ENCODE measurements around the gene GARNL3. TPM values are rescaled to one million over a fixed set of nuclear protein-coding genes. Genes with fewer than 3 reads are reported as not detected.

GARNL3 gene, protein sequence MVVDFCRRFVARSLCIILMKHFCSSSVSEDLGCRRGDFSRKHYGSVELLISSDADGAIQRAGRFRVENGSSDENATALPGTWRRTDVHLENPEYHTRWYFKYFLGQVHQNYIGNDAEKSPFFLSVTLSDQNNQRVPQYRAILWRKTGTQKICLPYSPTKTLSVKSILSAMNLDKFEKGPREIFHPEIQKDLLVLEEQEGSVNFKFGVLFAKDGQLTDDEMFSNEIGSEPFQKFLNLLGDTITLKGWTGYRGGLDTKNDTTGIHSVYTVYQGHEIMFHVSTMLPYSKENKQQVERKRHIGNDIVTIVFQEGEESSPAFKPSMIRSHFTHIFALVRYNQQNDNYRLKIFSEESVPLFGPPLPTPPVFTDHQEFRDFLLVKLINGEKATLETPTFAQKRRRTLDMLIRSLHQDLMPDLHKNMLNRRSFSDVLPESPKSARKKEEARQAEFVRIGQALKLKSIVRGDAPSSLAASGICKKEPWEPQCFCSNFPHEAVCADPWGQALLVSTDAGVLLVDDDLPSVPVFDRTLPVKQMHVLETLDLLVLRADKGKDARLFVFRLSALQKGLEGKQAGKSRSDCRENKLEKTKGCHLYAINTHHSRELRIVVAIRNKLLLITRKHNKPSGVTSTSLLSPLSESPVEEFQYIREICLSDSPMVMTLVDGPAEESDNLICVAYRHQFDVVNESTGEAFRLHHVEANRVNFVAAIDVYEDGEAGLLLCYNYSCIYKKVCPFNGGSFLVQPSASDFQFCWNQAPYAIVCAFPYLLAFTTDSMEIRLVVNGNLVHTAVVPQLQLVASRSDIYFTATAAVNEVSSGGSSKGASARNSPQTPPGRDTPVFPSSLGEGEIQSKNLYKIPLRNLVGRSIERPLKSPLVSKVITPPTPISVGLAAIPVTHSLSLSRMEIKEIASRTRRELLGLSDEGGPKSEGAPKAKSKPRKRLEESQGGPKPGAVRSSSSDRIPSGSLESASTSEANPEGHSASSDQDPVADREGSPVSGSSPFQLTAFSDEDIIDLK
- 6.2 and 18.5 TPM in 2 replicates for total RNA-seq

GRCh38 chr9:127264462-127265219 lies at the start of gene GARNL3:
GARNL3 (plus strand) TSS chr9:127264774; CDS start chr9:127264878, 104 bp downstream.

DNA sequence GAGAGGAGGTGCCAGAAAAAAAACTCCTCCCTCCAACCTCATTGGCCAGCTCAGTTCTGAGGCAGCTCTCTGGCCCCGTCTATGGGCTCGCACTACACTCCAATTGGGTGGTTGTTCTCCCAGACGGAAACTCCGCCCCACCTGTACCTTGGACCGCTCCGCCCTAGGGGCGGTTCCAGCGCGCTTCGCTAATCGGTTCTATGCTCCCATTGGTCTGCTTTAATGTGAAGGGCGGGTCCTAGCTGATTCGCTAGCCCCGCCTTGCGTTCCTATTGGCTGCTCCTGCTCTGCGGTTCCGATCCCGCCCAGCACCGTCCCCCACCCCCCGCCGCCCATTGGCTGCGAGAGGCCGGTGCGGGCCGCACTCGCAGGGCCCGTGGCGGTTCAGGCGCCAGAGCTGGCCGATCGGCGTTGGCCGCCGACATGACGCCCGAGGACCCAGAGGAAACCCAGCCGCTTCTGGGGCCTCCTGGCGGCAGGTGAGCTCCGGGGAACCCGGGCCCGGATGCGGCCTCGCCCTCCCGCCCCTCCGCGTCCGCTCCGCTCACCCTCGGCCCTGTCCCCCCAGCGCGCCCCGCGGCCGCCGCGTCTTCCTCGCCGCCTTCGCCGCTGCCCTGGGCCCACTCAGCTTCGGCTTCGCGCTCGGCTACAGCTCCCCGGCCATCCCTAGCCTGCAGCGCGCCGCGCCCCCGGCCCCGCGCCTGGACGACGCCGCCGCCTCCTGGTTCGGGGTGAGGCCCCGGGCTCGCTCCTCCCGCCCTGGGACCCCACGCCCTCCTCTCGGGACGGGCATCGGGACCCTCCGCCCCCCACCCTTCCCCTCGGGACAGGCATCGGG lies 132.5 kb downstream of the GARNL3 start, which contains the start of gene SLC2A8:
SLC2A8 (plus strand) TSS at position 362 of the 838 bp plus-strand sequence; CDS start at position 424, 62 bp downstream.

GRCh38 chr9:127423934-127424675 lies 159.5 kb downstream of the GARNL3 start, which contains the start of gene ZNF79:
ZNF79 (plus strand) TSS chr9:127424382; CDS start chr9:127424788, 406 bp downstream.

Other genes with a start within 250 kb of the GARNL3 start
- under 0.01 and 1.2 TPM in 2 replicates for gene ANGPTL2, start 142.1 kb upstream of the GARNL3 start, total RNA-seq
- 11.2 and 20.4 TPM in 2 replicates for gene SLC2A8, start 132.4 kb downstream of the GARNL3 start, total RNA-seq
- gene ZNF79, start 159.6 kb downstream of the GARNL3 start, total RNA-seq, result 16.9 and 19.1 TPM in 2 replicates
- gene RPL12, start 186.6 kb downstream of the GARNL3 start, total RNA-seq, result 1,146 and 1,303 TPM in 2 replicates
- gene LRSAM1, start 186.7 kb downstream of the GARNL3 start, total RNA-seq, result 18.0 and 21.2 TPM in 2 replicates

Data from placental epithelial cell (primary cell).